Measurements from ENCODE around the gene SAXO2.
"Not testable (repeated sequence)": the region's sequence is repeated elsewhere in the genome, so short reads cannot be mapped to it uniquely, and the experiment has no call there.

SAXO2 gene

DNA sequence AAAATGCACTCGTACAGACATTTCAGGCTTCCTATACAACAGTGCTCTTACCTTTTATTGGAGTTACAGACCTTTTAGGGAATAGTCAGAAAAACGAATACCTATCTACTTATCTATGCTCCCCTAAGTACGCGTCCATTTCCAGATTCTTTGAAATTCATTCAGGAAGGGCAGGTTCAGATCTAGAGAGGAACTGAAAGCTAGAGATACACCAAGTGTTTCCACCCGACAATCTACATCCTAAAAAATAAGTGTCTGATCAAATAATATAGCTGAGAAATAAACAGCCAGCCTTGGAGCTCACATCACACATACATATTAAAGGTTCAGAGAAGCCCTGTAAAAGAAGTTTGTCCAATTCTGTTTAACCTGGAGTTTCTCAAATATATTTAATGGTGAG is 19.0 kb upstream of the SAXO2 start:
- not testable (repeated sequence) for DNase-seq; H2AFZ ChIP-seq (ENCODE audit: low read depth, low read length); H3K79me2 ChIP-seq (ENCODE audit: insufficient read depth, low read length); H3K4me1 ChIP-seq (ENCODE audit: insufficient read depth, low read length); H3K4me3 ChIP-seq (ENCODE audit: low read depth in 1 of 2, low read length in 2 of 2); ATAC-seq (ENCODE audit: insufficient read depth, low read depth); H3K27me3 ChIP-seq (ENCODE audit: insufficient read depth, low read length, poor library complexity); H3K9ac ChIP-seq (ENCODE audit: low read depth, low read length); H3K9me3 ChIP-seq (ENCODE audit: insufficient read depth, low read length, severe bottlenecking); H3K4me2 ChIP-seq (ENCODE audit: insufficient read depth, low read length); H4K20me1 ChIP-seq (ENCODE audit: insufficient read depth, low read length); H3K27ac ChIP-seq (ENCODE audit: low read length)
- peaks cover 29% of the 10 kb centered on the region for H3K36me3 ChIP-seq (ENCODE audit: insufficient read depth, low read length)

DNA sequence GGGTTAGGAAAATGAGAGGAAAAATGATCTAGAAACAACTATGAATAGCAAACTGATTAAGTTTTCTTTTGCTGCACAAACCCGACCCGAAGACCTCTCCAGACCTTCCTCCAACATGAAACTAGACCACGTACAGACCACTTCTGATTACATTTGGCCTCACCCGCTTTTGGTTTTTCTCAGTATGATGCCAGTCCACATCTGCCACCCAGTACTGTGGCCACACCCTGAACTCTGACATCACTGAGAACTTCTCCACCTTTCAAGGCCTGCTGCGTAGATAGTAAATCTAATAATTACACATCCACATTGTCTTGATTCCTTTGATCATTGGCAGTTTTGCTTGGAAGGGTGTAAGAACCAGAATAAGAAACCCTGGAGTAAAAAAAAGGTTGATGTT is 16.7 kb upstream of the SAXO2 start:
- H3K36me3 ChIP-seq (ENCODE audit: insufficient read depth, low read length); DNase-seq; H3K4me1 ChIP-seq (ENCODE audit: insufficient read depth, low read length); H3K27ac ChIP-seq (ENCODE audit: low read length); H2AFZ ChIP-seq (ENCODE audit: low read depth, low read length); H3K4me3 ChIP-seq (ENCODE audit: low read depth in 1 of 2, low read length in 2 of 2); H4K20me1 ChIP-seq (ENCODE audit: insufficient read depth, low read length); H3K9ac ChIP-seq (ENCODE audit: low read depth, low read length); H3K4me2 ChIP-seq (ENCODE audit: insufficient read depth, low read length); H3K79me2 ChIP-seq (ENCODE audit: insufficient read depth, low read length); ATAC-seq (ENCODE audit: insufficient read depth, low read depth); H3K27me3 ChIP-seq (ENCODE audit: insufficient read depth, low read length, poor library complexity); H3K9me3 ChIP-seq (ENCODE audit: insufficient read depth, low read length, severe bottlenecking): not testable (repeated sequence)

DNA sequence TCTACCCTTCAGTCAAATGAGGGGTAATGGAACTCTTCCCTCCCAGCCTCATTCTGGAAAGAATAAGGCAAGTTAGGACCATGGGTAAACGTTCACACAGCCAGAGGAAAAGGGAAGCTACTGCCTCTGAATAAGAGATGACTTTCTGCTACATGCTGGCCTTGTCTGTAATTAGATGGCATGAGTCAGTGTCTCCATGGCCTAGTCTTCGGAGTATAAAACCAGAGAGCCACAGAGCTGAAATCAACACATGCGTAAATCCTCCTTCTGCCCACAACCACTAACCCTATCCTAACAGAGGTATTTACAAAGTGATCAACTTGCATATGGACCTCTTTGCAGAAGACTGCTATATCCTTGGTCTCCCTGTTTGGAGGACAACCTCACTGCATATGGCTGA is 14.4 kb upstream of the SAXO2 start:
- not testable (repeated sequence) for H3K9ac ChIP-seq (ENCODE audit: low read depth, low read length)

DNA sequence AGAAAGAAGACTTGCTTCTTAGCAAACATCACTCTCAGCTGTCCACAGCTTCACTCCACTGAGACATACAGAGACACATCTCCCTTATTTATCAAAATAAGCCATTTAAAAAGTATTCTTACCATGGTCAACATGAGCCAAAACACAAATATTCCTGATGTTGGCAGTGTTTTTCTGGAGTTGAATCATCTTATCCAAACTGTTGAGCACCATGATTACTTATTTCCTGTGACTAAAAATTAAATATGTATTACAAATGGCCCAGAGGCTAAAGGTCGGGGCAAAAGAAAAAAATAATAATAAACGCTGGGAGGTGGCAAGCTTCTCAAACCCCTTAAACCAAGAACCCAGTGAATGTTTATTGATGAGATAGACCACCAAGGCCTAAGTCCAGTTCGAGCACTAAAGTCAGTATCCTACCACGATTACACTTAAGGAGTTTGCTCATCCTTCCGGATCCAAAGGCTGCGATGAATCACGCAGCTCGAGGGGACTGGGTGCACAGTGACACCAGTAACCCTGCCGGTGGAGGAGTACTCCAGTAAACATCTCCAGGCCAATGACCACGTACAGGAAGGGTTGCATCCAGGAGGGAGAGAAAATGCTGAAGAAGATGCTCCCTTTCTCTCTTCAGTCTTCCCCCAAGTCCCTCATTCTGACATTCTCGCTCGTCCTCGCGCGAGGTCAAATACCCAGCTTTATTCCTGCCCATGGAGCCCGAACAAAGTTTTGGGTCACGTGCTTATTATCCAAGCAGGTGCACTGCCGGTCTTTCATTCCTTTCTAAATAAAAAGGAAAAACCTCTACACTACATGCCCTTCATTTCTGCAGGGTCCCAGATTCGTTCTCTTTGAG is 824 bp upstream of the SAXO2 start:
- peak overlapping the region; percentile 79 for H3K27ac ChIP-seq (ENCODE audit: low read length)
- DNase-seq (peak; percentile 55), ATAC-seq (ENCODE audit: insufficient read depth, low read depth) (peak; percentile 39)

More for the DNA sequence above, 14.4 kb upstream of the SAXO2 start:
- H3K79me2 ChIP-seq (ENCODE audit: insufficient read depth, low read length); H3K9me3 ChIP-seq (ENCODE audit: insufficient read depth, low read length, severe bottlenecking); H3K4me1 ChIP-seq (ENCODE audit: insufficient read depth, low read length); H2AFZ ChIP-seq (ENCODE audit: low read depth, low read length); H3K4me3 ChIP-seq (ENCODE audit: low read depth in 1 of 2, low read length in 2 of 2); H3K27ac ChIP-seq (ENCODE audit: low read length); ATAC-seq (ENCODE audit: insufficient read depth, low read depth); H3K4me2 ChIP-seq (ENCODE audit: insufficient read depth, low read length); DNase-seq; H3K27me3 ChIP-seq (ENCODE audit: insufficient read depth, low read length, poor library complexity); H4K20me1 ChIP-seq (ENCODE audit: insufficient read depth, low read length): not testable (repeated sequence)
- peaks cover 14% of the 10 kb centered on the region; the same call in 1 of the 2 replicates for H3K36me3 ChIP-seq (ENCODE audit: insufficient read depth, low read length)

DNA sequence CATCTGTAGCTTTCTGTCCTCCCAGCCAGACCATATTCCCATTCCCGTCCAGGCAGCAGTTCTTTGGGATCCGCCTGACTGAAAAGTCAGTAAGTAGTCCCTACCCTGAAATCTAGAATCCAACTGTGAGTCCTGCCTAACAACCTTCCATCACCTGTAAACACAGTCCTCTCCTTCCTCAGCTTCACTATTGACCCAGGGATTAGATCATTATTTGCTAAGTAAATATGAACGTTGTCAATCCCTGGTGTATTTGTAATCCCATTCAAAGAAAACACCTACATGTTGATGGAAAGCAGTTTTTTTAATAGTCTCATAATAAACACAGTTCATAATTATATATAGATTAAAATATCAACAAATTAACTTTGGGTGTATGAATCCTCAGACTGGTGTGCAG is 732 bp downstream of the SAXO2 start:
- Histone ChIP-seq H3K27me3 (ENCODE audit: insufficient read depth, low read length, poor library complexity) (no peaks in the 10 kb centered on the region), H3K9me3 (ENCODE audit: insufficient read depth, low read length, severe bottlenecking) (no peaks in the 10 kb centered on the region), H3K4me2 (ENCODE audit: insufficient read depth, low read length) (peak overlapping the region; percentile 85), H3K36me3 (ENCODE audit: insufficient read depth, low read length) (peaks cover 19% of the 10 kb centered on the region; the same call in 1 of the 2 replicates), H2AFZ (ENCODE audit: low read depth, low read length) (peak overlapping the region; percentile 96), H4K20me1 (ENCODE audit: insufficient read depth, low read length) (no peaks in the 10 kb centered on the region), H3K4me3 (ENCODE audit: low read depth in 1 of 2, low read length in 2 of 2) (peak overlapping the region; percentile 76 to 90; a peak in 3 of 4 replicates), H3K79me2 (ENCODE audit: insufficient read depth, low read length) (peaks cover 35% of the 10 kb centered on the region), H3K9ac (ENCODE audit: low read depth, low read length) (peak overlapping the region; percentile 77; the same call in 1 of the 2 replicates), H3K27ac (ENCODE audit: low read length) (no peak overlapping the region), H3K4me1 (ENCODE audit: insufficient read depth, low read length) (peaks cover 34% of the 10 kb centered on the region)
- no peak for TF ChIP-seq EZH2 (IDR thresholded peaks at IDR 0.05; ENCODE audit: borderline replicate concordance, low read depth, low read length, severe bottlenecking)
- TF ChIP-seq, protein P1, sequence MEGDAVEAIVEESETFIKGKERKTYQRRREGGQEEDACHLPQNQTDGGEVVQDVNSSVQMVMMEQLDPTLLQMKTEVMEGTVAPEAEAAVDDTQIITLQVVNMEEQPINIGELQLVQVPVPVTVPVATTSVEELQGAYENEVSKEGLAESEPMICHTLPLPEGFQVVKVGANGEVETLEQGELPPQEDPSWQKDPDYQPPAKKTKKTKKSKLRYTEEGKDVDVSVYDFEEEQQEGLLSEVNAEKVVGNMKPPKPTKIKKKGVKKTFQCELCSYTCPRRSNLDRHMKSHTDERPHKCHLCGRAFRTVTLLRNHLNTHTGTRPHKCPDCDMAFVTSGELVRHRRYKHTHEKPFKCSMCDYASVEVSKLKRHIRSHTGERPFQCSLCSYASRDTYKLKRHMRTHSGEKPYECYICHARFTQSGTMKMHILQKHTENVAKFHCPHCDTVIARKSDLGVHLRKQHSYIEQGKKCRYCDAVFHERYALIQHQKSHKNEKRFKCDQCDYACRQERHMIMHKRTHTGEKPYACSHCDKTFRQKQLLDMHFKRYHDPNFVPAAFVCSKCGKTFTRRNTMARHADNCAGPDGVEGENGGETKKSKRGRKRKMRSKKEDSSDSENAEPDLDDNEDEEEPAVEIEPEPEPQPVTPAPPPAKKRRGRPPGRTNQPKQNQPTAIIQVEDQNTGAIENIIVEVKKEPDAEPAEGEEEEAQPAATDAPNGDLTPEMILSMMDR (IDR thresholded peaks at IDR 0.05; ENCODE audit: borderline replicate concordance, extremely low read depth, low read length, poor library complexity, severe bottlenecking): no peak
- no peak for ATAC-seq (ENCODE audit: insufficient read depth, low read depth)
- DNase-seq: no peak

More for the DNA sequence above, 824 bp upstream of the SAXO2 start:
- H2AFZ ChIP-seq (ENCODE audit: low read depth, low read length): peak overlapping the region; percentile 96
- not testable (repeated sequence) for H3K9me3 ChIP-seq (ENCODE audit: insufficient read depth, low read length, severe bottlenecking); H4K20me1 ChIP-seq (ENCODE audit: insufficient read depth, low read length); H3K27me3 ChIP-seq (ENCODE audit: insufficient read depth, low read length, poor library complexity)
- H3K9ac ChIP-seq (ENCODE audit: low read depth, low read length): peak overlapping the region; percentile 77
- peak overlapping the region; percentile 76 to 90 for H3K4me3 ChIP-seq (ENCODE audit: low read depth in 1 of 2, low read length in 2 of 2)
- peaks cover 30% of the 10 kb centered on the region for H3K36me3 ChIP-seq (ENCODE audit: insufficient read depth, low read length)
- peaks cover 34% of the 10 kb centered on the region for H3K4me1 ChIP-seq (ENCODE audit: insufficient read depth, low read length)
- H3K79me2 ChIP-seq (ENCODE audit: insufficient read depth, low read length): peaks cover 35% of the 10 kb centered on the region
- peak overlapping the region; percentile 85 for H3K4me2 ChIP-seq (ENCODE audit: insufficient read depth, low read length)

DNA sequence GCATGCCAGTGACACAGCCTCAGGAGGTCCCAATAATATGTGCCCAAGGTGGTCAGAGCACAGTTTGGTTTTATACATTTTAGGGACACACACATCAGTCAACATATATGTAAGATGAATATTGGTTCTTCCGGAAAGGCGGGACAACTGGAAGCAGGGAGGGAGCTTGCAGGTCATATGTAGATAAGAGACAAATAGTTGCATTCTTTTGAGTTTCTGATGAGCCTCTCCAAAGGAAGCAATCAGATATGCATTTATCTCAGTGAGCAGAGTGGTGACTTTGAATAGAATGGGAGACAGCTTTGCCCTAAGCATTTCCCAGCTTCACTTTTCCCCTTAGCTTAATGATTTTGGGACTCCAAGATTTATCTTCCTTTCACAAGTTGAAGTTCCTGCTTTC is 4.5 kb downstream of the SAXO2 start:
- H3K4me1 ChIP-seq (ENCODE audit: insufficient read depth, low read length): peaks cover 10% of the 10 kb centered on the region
- ATAC-seq (ENCODE audit: insufficient read depth, low read depth); H3K9me3 ChIP-seq (ENCODE audit: insufficient read depth, low read length, severe bottlenecking); H3K27ac ChIP-seq (ENCODE audit: low read length); H3K4me3 ChIP-seq (ENCODE audit: low read depth in 1 of 2, low read length in 2 of 2); H3K36me3 ChIP-seq (ENCODE audit: insufficient read depth, low read length); H3K9ac ChIP-seq (ENCODE audit: low read depth, low read length); H3K79me2 ChIP-seq (ENCODE audit: insufficient read depth, low read length); H4K20me1 ChIP-seq (ENCODE audit: insufficient read depth, low read length); H3K27me3 ChIP-seq (ENCODE audit: insufficient read depth, low read length, poor library complexity); DNase-seq; H3K4me2 ChIP-seq (ENCODE audit: insufficient read depth, low read length); H2AFZ ChIP-seq (ENCODE audit: low read depth, low read length): not testable (repeated sequence)

DNA sequence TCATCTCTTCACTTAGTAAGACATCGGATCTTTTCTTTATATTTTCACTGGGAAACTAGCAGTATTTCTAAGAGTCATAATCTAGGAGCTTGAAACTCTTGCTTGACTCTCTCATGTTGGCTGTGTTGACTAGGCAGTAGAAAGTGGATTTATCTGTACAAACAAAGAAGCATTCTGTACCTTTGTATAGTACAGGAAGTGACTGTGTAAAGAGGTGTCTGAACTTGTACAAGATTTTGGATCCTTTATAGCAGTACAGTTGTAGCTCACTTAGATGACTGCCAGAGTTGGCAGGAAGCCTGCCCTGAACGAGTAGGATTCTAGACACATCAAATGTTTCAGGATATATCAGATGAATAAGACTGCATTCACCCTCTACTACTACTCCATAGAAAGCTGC is 5.8 kb downstream of the SAXO2 start:
- H4K20me1 ChIP-seq (ENCODE audit: insufficient read depth, low read length); H3K9ac ChIP-seq (ENCODE audit: low read depth, low read length); ATAC-seq (ENCODE audit: insufficient read depth, low read depth); H3K79me2 ChIP-seq (ENCODE audit: insufficient read depth, low read length); H2AFZ ChIP-seq (ENCODE audit: low read depth, low read length); H3K27me3 ChIP-seq (ENCODE audit: insufficient read depth, low read length, poor library complexity); DNase-seq; H3K27ac ChIP-seq (ENCODE audit: low read length); H3K9me3 ChIP-seq (ENCODE audit: insufficient read depth, low read length, severe bottlenecking); H3K4me1 ChIP-seq (ENCODE audit: insufficient read depth, low read length); H3K4me2 ChIP-seq (ENCODE audit: insufficient read depth, low read length); H3K4me3 ChIP-seq (ENCODE audit: low read depth in 1 of 2, low read length in 2 of 2); H3K36me3 ChIP-seq (ENCODE audit: insufficient read depth, low read length): not testable (repeated sequence)
